ENCODE data around the gene SYNGR2. TPM values are rescaled to one million over a fixed set of nuclear protein-coding genes. Genes with fewer than 3 reads are reported as not detected.

The SYNGR2 gene
- total RNA-seq, 4 donors from 2014 or later, result 63.1 to 164 (median 124) TPM

GRCh38 chr17:78130090-78130436, 38.3 kb upstream of the SYNGR2 start:
- H3K4me1 ChIP-seq, result peaks cover 59 to 88% (median 80%) of the 10 kb centered on the region in 4 donors

GRCh38 chr17:78130437-78131101, 37.8 kb upstream of the SYNGR2 start, which contains the start of gene TMC8:
TMC8 (plus strand) TSS chr17:78130771; CDS start chr17:78131589, 818 bp downstream.
- Histone ChIP-seq H3K27ac (replicated peaks in 1 of 4) (peak within 1 kb of the TSS in 3 of 4 donors; percentile 71 to 86 (median 76)), H3K4me3 (peak within 1 kb of the TSS; percentile 31 to 45 (median 42)), H3K9me3 (no peaks in the 10 kb centered on the region), H3K4me1 (peaks cover 54 to 83% (median 75%) of the 10 kb centered on the region in 4 donors), H3K27me3 (peaks cover 5 to 59% (median 14%) of the 10 kb centered on the region in 4 donors), H3K36me3 (peaks cover 0 to 7% (median 4%) of the 10 kb centered on the region in 4 donors)
- no peak for TF ChIP-seq CTCF (IDR thresholded peaks at IDR 0.05)
- TF ChIP-seq POLR2AphosphoS5 (IDR thresholded peaks at IDR 0.05), result peak in 1 of 2 donors; percentile 8
- intact Hi-C loops (cut with DNase I), result no loop called here
- WGBS, result 67% methylated on average over 7 of the region's 10 CpGs
- no peak for DNase-seq (ENCODE audit: extremely low spot score)

More at GRCh38 chr17:78130090-78130436, 38.3 kb upstream of the SYNGR2 start:
- H3K27me3 ChIP-seq, result peaks cover 5 to 59% (median 14%) of the 10 kb centered on the region in 4 donors
- no peaks in the 10 kb centered on the region for H3K9me3 ChIP-seq
- intact Hi-C loops (cut with DNase I), result no loop called here
- H3K36me3 ChIP-seq, result peaks cover 0 to 12% (median 9%) of the 10 kb centered on the region in 4 donors
- 59% methylated on average over 3 of the region's 5 CpGs for WGBS
- peak overlapping the region in 3 of 4 donors; percentile 10 to 76 (median 71) for H3K27ac ChIP-seq (replicated peaks in 1 of 4)
- TF ChIP-seq POLR2AphosphoS5 (IDR thresholded peaks at IDR 0.05), result no peak
- no peak for TF ChIP-seq EP300 (IDR thresholded peaks at IDR 0.05)
- no peak for TF ChIP-seq POLR2A (IDR thresholded peaks at IDR 0.05; ENCODE audit: low read depth)
- DNase-seq (ENCODE audit: extremely low spot score), result no peak
- H3K4me3 ChIP-seq, result peak overlapping the region in 1 of 4 donors; percentile 41

GRCh38 chr17:78131172-78132083, 37.0 kb upstream of the SYNGR2 start:
- Histone ChIP-seq H3K9me3 (no peaks in the 10 kb centered on the region), H3K4me3 (peak overlapping the region; percentile 31 to 45 (median 42)), H3K4me1 (peaks cover 46 to 74% (median 67%) of the 10 kb centered on the region in 4 donors), H3K36me3 (no peaks in the 10 kb centered on the region), H3K27ac (replicated peaks in 1 of 4) (no peak overlapping the region), H3K27me3 (peaks cover 5 to 58% (median 14%) of the 10 kb centered on the region in 4 donors)
- 26% methylated on average over 26 of the region's 74 CpGs for WGBS
- TF ChIP-seq CTCF (IDR thresholded peaks at IDR 0.05) (no peak), POLR2AphosphoS5 (IDR thresholded peaks at IDR 0.05) (no peak), POLR2A (IDR thresholded peaks at IDR 0.05; ENCODE audit: low read depth) (no peak), EP300 (IDR thresholded peaks at IDR 0.05) (no peak)
- intact Hi-C loops (cut with DNase I), result no loop called here
- no peak for DNase-seq (ENCODE audit: extremely low spot score)

GRCh38 chr17:78132084-78132676, 36.2 kb upstream of the SYNGR2 start:
- 47% methylated on average over 26 of the region's 38 CpGs for WGBS
- no peak for TF ChIP-seq POLR2A (IDR thresholded peaks at IDR 0.05; ENCODE audit: low read depth)
- no peak for TF ChIP-seq CTCF (IDR thresholded peaks at IDR 0.05)
- no peak for TF ChIP-seq POLR2AphosphoS5 (IDR thresholded peaks at IDR 0.05)
- TF ChIP-seq EP300 (IDR thresholded peaks at IDR 0.05), result no peak
- H3K4me1 ChIP-seq, result peaks cover 38 to 67% (median 59%) of the 10 kb centered on the region in 4 donors

More at GRCh38 chr17:78132084-78132676, 36.2 kb upstream of the SYNGR2 start:
- intact Hi-C loops (cut with DNase I), result no loop called here
- no peaks in the 10 kb centered on the region for H3K9me3 ChIP-seq
- H3K27me3 ChIP-seq, result peaks cover 5 to 50% (median 14%) of the 10 kb centered on the region in 4 donors
- no peak for DNase-seq (ENCODE audit: extremely low spot score)
- no peak overlapping the region for H3K27ac ChIP-seq (replicated peaks in 1 of 4)
- peak overlapping the region; percentile 31 to 45 (median 42) for H3K4me3 ChIP-seq
- H3K36me3 ChIP-seq, result no peaks in the 10 kb centered on the region
